RPMI7951 (cell line): ENCODE measurements around the gene HLA-DPA1. TPM values are rescaled to one million over a fixed set of nuclear protein-coding genes. Genes with fewer than 3 reads are reported as not detected.
A peak's percentile ranks its signal among the peaks of the same experiment; 100 is the strongest.

ENCODE experiments used
- DNase-seq: peaks from one replicate; pipeline ENCODE4 v3.0.0-alpha.2; 2012; ENCODE audit warnings: low read depth
- total RNA-seq: library from RNA; depleted of rRNA; stranded (reverse); fragments of >200 nt; shearing (Covaris generic); gene quantifications from 2 replicates; pipeline ENCODE4 v1.2.3, GENCODE V29; 2014

HLA-DPA1 gene
- total RNA-seq, 1 experiment from 2014 or later, result 10.0 TPM

DNA sequence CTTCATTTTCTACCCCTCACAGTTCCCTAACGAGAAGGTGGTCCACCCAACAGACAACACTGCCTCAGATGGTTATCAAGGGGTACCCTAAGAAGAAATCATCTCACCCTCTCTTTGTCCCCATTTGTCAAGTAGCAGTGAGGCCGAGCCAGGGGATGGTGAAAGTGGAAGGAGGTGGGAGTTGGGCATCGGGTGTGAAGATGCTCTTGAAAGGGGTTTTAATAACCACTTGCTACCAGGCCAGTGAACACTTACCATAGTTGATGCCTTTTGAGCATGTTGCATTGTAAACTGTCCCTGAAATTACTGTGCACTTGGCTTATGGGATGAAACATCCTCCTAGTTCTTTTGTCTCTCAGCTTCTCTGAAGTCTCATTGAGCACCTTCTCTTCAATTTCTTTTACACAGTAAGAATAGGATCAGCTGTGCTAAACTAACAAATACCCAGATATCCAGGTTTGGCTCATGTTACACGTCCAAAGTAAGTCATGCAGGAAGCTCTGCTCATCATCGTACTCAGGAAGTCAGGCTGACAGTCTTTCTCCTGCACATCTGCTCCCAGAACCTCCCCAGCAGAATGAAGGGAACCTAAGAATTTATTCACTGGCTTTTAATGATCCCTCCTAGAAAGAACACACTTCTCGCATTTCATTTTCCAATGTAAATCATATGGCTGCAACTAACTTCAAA lies 15.6 kb upstream of the HLA-DPA1 start:
- no peak for DNase-seq

DNA sequence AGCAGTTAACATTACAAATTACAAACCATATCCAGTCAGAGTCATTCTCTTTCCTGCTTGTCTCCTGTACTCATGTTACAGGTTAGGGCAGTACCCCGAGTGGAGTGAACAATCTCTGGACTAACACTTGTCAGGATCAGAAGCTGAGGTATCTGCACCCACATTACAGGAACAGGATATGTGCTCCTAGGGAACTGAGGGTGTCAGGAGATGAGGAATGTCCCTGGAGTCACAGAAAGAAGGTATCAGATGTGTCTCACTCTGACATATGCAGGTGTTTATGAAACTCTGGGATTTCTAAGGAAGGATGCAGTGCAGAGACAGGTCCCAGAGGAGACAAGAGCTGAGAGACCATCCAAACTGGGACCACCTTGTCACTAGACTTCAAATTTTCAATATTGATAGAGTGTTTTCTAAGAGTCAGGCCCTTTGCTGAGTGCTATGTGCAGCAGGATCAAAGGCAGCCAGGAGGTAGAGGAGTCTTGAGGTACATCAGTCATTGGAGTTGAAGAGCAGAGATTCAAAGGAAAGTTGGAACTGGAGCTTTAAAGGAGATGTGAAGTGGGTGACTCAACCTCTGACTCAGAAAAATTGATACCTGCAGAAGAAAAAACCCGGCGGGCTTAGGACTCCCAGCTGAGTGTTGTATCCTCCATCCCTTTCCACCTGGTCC lies 14.9 kb upstream of the HLA-DPA1 start:
- no peak for DNase-seq

DNA sequence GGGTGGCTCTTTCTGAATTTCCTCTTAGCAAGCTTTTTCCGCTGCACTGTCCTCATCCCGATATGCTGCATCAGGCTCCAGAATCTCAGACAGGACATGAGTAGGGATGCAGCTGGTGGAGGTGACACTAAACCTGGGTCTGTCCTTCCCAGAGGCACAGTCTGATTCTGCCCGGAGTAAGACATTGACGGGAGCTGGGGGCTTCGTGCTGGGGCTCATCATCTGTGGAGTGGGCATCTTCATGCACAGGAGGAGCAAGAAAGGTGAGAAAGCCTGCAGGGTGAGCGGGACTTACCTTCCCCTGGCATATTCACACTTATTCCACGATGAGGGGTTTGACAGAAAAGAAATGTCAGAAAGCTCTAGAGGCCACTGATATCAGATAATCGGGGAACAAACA lies 12.2 kb upstream of the HLA-DPA1 start:
- no peak for DNase-seq

DNA sequence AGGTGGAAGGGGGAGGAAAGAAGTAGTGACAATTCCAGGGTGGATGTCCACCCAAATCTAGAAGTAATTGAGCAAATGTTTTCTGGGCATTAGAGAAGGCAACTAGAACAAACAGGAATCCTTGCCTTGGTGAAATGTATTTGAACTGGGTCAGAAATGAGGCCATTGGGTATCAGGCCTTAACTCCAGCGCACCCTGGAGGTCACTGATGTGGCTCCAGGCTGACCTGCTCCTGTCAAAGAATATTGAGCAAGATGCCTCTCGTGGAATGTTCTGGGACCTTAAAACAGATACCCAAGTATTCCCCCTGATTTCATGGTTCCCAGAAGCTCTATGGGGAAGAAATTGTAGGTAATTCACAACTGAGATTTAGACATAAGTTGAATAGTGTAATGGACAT lies 9.3 kb upstream of the HLA-DPA1 start:
- peak; percentile 57 for DNase-seq

DNA sequence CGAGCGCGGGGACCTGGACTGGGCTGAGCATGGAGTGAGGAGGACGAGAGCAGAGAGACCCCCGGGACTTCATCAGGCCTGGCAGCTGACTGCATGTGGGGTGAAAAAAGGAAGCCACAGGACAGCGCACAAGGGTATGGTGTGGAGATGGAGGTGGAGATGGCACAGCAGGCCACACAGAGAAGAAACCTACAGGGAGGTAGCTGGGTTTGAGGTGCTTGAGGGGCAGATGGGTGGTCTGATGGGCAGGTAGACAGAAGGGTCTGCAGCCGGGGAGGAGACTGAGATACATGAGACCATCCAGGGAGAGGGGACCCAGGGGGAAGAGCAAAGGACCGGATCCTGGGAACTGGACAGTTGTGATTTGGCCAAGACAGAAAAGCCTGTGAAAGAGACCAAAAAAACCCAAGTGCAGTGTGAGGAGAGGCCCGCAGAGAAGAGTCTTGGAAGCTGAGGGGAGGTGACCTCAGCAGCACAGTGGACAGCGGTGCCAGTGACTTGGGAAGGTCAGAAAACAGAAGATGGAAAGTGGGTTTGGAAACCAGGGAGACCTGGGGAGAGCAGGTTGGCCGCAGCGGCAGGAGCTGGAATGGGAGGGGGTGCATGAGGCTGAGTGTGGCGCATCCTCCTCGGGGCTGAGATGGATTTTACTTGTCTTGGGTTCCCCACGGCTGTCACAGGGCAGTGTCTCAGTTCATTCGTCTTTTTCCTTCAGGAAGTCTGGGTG lies 7.8 kb upstream of the HLA-DPA1 start:
- no peak for DNase-seq

DNA sequence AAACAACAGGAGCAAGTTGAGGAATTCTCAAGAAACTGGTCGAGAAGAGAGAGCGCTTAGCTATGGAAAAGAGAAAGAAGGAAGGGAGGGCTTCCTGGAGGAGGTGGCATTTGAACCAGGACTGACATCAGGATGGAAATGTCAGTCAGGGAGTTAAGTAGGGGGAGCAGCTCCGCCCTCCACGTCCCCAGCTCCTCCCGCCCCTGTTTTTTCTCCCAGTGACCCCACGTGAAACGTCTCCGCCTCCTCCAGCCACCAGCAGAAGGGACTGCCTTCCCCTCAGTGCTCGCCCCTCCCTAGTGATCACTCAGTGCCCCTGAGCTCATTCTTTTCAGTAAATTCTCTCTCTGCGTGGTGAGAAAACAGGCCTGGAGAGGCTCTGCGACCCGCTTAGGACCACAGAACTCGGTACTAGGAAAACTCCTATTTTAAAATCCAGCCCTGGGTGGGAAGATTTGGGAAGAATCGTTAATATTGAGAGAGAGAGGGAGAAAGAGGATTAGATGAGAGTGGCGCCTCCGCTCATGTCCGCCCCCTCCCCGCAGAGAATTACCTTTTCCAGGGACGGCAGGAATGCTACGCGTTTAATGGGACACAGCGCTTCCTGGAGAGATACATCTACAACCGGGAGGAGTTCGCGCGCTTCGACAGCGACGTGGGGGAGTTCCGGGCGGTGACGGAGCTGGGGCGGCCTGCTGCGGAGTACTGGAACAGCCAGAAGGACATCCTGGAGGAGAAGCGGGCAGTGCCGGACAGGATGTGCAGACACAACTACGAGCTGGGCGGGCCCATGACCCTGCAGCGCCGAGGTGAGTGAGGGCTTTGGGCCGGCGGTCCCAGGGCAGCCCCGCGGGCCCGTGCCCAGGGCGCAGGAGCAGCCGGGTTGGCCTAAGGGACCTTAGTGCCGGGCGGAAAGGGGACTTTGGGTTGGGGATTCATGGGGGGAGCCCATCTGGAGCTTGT lies 7.0 kb upstream of the HLA-DPA1 start:
- peak; percentile 77 for DNase-seq

DNA sequence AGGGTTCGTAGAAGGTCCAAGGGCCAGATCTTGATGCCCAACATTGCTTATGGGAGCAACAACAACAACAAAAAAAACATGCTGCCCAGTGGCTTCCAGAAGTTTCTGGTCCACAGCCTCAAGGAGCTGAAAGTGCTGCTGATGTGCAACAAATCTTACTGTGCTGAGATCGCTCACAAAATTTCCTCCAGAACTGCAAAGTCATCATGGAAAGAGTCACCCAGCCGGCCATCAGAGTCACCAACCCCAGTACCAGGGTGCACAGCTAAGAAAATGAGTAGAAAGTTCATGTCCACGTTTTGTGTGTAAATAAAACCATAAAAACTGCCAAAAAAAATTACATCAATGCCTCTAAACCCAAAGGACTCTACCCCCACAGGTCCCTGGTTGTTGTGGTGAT lies 6.1 kb upstream of the HLA-DPA1 start:
- DNase-seq, result no peak

DNA sequence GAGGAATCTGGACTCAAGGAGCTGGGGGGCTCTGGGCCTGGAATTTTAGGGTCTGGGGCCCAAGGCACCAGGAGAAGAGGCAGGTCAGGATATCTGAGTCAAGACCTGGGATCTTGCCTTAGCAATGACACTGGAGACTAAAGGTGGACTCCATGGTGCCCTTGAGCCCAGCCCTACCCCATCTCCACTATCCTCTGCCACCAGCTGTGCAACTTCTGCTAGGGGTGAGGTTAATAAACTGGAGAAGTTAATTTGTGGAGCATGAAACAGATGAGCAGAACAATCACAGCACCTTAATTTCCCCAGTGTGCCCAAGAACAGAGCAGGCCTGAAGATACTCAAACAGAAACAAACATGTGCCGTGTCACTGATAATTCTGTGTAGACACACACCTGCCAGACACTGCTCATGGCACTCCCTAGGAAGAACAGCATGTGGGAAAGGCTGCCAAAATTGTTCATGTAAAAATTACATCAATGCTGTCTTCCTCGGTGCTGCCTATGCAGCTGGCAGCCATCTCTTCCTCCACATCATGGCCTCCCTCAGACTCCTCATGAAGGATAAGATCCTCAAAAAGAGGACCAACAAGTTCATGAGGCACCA lies 5.6 kb upstream of the HLA-DPA1 start:
- no peak for DNase-seq

DNA sequence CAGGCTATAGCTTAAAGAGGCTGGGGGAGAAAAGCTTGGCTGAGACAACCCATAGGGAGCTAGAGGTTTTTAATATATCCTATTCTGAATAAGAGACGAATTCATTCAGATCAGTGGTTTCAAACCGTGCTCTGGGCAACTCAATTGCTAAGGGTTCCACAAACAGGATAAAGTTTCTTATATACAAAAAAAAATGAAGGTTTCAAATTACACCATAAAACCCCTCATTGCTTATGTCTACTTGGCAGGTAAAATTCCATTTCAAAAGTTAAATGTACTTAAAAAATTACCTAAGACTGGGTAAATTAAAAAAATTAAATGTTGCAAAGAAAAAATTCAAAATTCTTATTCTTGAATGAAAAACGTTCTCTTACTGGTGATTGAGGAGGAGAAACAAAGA lies 5.0 kb upstream of the HLA-DPA1 start:
- DNase-seq, result no peak

DNA sequence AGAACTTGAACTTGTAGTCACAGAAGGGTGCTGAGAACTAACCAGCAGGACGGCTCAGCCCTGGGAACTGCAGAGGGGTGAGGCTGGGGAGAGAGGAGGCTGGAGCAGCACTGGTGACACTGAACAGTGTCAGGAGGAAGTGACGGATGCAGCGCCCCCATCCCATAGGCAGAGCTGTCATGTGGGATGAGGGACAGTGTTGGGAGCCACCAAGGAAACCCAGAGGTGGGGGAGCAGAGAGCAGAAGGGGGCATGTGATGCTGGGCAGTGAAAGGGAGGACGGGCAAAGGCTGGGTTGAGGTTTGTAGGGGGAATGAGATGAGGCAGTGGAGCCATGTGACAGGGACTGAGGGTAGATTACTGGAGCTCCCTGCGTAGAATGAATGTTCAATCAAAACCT lies 4.5 kb upstream of the HLA-DPA1 start:
- no peak for DNase-seq

DNA sequence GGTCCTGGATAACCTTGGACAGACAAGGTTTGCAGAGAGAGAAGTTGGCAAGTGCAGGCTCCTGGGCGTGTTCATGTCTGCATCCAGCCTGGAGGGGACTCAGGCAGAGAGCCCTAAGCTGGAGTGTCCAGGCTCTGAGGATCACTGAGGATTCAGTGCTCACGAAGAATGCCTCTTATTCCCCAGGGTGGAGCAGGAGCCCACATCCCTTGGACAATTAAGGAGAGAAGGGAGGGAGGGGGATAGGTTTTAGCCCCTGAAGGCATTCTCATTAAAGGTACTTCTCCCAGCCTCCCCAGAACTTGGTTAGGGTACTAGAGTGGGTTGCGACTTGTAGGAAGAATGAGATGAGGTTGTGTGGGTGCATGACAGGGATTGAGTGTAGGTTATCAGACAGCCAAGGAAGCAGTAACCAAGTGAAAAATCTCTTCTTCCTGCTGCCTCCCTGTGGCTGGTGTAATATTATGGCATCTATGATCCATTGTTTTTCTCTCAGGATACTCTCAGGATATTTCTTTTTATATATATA lies 3.0 kb upstream of the HLA-DPA1 start:
- DNase-seq, result no peak

DNA sequence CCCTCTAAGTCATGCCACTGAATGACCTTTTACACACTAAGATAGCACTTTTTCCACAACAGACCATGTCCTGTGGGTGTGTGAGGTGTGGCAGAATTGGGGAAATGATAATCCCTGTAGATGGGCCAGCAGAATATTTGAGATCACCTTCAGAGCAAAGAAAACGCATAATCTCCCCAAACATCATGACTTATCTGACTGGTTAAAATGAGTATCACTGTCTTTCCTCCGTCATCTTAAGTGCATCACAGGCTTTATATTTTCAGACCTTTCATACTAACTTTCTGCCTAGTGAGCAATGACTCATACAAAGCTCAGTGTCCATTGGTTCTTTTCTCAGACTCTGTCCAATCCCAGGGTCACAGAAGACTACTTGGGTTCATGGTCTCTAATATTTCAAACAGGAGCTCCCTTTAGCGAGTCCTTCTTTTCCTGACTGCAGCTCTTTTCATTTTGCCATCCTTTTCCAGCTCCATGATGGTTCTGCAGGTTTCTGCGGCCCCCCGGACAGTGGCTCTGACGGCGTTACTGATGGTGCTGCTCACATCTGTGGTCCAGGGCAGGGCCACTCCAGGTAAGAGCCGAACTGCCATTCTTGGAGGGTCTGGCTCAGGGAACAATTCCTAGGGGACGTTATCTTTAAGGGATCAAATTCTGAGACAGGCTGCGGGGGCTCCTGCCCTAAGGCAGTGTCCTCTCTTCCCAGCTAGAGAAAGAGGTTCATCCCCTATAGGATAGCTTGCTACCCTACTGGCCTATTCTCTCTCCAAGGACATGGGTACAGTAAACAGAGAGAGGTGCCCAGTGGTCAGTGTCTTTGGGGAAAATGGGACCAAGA lies 2.3 kb upstream of the HLA-DPA1 start, which contains the start of gene HLA-DPB1:
Gene HLA-DPB1 (plus strand): TSS at position 423 of the 838 bp plus-strand sequence. CDS start 52 bp downstream, at position 475.
- DNase-seq, result peak; percentile 79

DNA sequence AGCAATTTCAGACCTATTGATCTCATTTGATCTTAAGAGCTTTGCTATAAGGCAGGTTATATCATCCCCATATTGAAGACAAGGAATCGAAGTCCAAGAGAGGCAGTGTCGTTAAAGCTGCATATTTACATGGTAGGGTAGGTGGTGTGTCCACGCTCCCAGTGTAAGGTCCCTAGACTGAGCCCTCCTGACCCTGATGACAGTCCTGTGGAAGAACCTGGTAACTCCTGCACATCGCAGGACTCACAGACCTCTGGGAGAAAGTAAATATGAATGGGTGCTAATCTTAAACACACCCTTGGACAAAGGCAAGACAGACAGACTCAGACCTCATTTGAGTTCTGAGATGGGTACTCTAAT lies 1.7 kb upstream of the HLA-DPA1 start:
- no peak for DNase-seq

DNA sequence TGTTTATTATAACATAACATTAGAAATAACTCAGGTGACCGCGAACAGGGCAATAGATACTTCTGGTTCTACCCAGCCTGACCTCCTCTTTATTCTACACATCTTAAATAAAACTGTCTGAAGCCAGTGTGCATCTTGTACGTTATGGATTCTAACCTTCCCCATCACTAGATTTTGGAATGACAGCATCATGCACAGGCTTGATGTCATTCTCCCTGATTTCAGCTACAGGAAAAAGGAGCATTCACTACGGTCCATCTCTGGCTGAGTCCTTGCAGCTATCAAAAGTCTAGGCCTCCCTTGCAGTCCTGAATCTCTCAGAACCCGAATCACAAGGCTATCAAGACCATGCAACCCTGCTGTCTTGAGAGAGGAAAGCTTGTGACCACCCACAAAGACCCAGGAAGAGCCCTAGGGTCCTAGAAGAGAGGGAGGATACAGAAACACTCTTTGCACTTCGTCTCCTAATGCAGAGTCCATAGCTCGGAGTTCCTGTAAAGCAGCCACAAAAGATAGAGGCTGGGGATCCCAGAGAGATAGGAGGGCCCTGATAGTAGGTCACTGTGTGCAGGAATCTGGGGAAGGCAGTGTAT lies 845 bp downstream of the HLA-DPA1 start:
- no peak for DNase-seq

DNA sequence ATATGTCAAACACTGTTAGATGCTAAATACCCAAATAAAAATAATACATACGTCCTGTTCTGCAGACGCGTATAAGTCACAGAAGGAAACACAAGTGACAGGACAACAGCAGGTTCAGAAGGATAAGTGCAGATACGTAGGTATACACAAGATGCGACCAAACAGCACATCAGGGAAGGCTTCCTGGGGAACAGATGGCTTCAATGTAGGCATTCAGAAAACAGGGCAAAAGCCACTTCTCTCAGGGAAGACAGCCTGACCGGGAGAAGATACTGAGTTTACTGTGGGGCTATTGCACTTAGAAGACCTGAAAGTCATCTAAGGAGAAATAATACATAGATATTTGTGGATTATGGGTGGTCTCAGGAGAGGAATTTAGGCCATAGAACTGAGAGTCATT lies 1.9 kb downstream of the HLA-DPA1 start:
- DNase-seq, result no peak

DNA sequence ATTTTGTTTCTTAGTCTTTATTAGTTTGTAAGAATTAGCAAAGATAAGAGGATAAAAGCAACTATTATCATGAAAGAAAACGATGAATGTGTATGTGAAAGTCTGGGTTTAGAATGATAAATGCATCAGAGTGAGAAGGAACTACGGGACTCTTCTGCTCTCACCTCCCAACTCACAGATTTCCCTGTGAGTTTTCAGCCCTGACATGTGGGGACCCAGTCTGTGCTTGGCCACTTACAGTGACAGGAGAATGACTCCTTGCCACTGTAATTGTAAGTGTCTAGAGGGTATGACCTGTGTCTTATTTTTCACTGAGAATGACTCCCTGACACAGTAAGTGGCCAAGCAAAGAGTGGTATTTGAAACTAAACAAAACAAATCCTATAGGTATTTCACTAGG lies 2.5 kb downstream of the HLA-DPA1 start:
- DNase-seq, result no peak

DNA sequence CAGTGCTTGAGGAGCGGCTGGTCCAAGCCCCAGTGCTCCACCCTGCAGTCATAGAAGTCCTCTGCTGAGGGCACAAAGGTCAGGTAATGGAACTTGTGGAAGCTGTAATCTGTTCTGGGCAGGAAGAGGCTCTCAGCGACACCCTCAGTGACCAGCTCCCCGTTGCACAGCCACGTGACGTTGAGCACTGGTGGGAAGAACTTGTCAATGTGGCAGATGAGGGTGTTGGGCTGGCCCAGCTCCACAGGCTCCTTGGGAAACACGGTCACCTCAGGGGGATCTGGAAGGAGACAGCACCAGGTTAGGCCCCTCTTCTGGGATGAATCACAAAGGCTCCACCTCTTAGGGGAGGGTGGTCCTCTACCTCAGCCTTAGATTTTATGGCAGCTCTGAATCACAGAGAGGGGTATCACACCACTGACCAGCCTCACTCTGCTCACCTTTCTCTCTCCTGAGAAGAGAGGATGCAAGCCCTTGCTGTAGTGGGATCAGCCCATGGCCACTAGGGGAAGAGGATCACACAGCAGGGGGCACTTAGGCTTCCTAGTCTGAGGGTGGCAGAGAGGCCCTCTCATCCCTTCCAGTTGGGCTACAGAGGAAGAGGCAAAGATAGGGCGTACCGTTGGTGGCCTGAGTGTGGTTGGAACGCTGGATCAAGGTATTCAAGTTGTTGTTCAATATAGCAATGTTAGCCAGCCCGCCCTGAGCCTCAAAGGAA lies 4.3 kb downstream of the HLA-DPA1 start:
- DNase-seq, result no peak

DNA sequence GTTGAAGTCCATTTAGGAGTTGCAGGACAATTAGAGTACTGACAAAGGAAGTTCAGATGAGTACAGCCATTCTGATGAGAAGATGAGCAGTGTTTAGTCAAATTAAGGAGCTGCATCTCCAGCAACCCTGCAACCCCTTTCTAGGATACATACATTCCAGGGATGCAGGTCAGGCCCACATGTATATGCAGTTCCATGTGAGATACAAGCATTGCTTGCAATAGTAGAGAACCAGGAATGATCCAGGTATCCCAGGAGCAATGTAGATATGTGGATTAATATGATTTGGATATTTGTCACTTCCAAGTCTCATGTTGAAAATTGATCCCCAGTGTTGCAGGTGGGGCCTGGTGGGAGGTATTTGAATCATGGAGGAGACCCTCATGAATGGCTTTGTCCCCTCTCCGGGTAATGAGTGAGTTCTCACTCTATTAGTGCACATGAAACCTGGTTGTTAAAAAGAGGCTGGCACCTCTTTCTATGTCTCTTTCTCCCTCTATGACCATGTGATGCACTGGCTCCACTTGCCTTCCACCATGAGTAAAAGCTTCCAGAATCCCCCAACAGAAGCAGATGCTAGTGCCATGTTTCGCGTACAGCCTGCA lies 6.4 kb downstream of the HLA-DPA1 start:
- DNase-seq, result no peak

DNA sequence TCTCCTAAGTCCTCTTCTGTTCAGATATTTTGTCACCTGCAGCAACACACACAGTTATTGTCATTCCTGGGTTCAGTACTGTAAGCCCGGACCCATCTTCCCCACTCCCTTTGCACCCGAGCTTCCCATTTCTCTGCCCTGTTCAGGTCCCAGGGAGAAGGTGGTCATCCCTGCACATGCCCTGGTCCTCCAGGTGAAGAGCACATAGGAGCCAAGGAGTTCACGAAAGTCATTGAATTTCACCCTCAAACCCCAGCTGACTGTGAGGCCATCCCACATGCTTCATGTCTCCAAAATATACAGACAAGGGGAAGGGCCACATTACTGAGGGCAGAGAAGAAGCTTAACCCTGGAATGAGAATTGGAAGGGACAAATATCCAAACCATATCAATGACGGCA lies 8.1 kb downstream of the HLA-DPA1 start:
- DNase-seq, result no peak
